H1 (cell line): ENCODE results near the gene NLRP6. TPM values are rescaled to one million over a fixed set of nuclear protein-coding genes. Genes with fewer than 3 reads are reported as not detected.
A peak's percentile ranks its signal among the peaks of the same experiment; 100 is the strongest.
"Not testable (repeated sequence)": the region's sequence is repeated elsewhere in the genome, so short reads cannot be mapped to it uniquely, and the experiment has no call there.

Source experiments
- CTCF ChIA-PET: fragments of 300-600 bp; sonication (Branson Sonifier 250); formaldehyde crosslinking; loops from one replicate; lab custom pipeline; 2021; ENCODE audit not compliant: partially characterized antibody; lab: Charles Lee
- POLR2A ChIA-PET: fragments of 300-600 bp; sonication (Branson Sonifier 250); formaldehyde crosslinking; loops from one replicate; lab custom pipeline; 2021; ENCODE audit warnings: inconsistent platforms; ENCODE audit not compliant: partially characterized antibody; lab: Charles Lee
- DNase-seq, 2 experiments: peaks; one replicate each; pipeline versions ENCODE4 v3.0.0 to v3.0.0-alpha.2; 2010 to 2022; ENCODE audit warnings: low spot score in 2 of 2, low read depth in 1 of 2, mixed read lengths in 1 of 2
- FAIRE-seq: peaks from 2 replicates; lab custom pipeline; 2011; peaks lifted over from hg19 to GRCh38; lab: Jason Lieb, UNC
- H2AFZ ChIP-seq: 2 replicates; pipeline ENCODE4 v1.8.1; 2012; ENCODE audit warnings: low read length, inconsistent platforms
- H2AK5ac ChIP-seq: 2 replicates; pipeline ENCODE4 v1.6.1; 2013; ENCODE audit warnings: low read depth, low read length
- H2BK120ac ChIP-seq: replicated peaks from 2 replicates; pipeline ENCODE3; 2013; ENCODE audit warnings: low read depth, low read length, inconsistent platforms
- H2BK12ac ChIP-seq: 2 replicates; pipeline ENCODE4 v1.6.1; 2013; ENCODE audit warnings: low read depth, low read length
- H2BK15ac ChIP-seq: 2 replicates; pipeline ENCODE4 v1.6.1; 2013; ENCODE audit warnings: low read length
- H2BK20ac ChIP-seq: 2 replicates; pipeline ENCODE4 v1.6.1; 2013; ENCODE audit warnings: low read length
- H2BK5ac ChIP-seq: 2 replicates; pipeline ENCODE4 v1.6.1; 2013; ENCODE audit warnings: low read depth, low read length
- H3K14ac ChIP-seq: 2 replicates; pipeline ENCODE4 v1.6.1; 2013; ENCODE audit warnings: inconsistent platforms; ENCODE audit not compliant: insufficient read length
- H3K18ac ChIP-seq: 2 replicates; pipeline ENCODE4 v1.6.1; 2013; ENCODE audit warnings: low read length; ENCODE audit errors: extremely low read depth
- H3K23ac ChIP-seq: 2 replicates; pipeline ENCODE4 v1.6.1; 2013; ENCODE audit warnings: inconsistent platforms; ENCODE audit not compliant: insufficient read length
- H3K23me2 ChIP-seq: 2 replicates; pipeline ENCODE4 v1.6.1; 2013; ENCODE audit warnings: low read depth, low read length
- H3K27ac ChIP-seq: 2 replicates; pipeline ENCODE4 v1.6.1; 2011; ENCODE audit warnings: low read depth, low read length, inconsistent platforms
- H3K27me3 ChIP-seq, 4 experiments: replicated peaks in 1 of 4; 1 replicate in 1 of 4; 2 replicates in 3 of 4; pipeline versions ENCODE4 v1.6.1 to v1.8.1; 2011 to 2013; ENCODE audit warnings: low read length in 3 of 4, mild to moderate bottlenecking in 3 of 4, inconsistent platforms in 2 of 4, mixed read lengths in 2 of 4, moderate library complexity in 1 of 4; ENCODE audit not compliant: control insufficient read depth in 3 of 4, insufficient read depth in 3 of 4; ENCODE audit errors: extremely low read depth in 1 of 4
- H3K36me3 ChIP-seq, 4 experiments: 2 replicates each; pipeline versions ENCODE4 v1.6.1 to v1.8.1; 2011 to 2013; ENCODE audit warnings: mild to moderate bottlenecking in 4 of 4, low read length in 3 of 4, moderate library complexity in 2 of 4, control low read depth in 1 of 4, inconsistent platforms in 1 of 4; ENCODE audit not compliant: insufficient read depth in 4 of 4, control insufficient read depth in 2 of 4
- H3K4ac ChIP-seq: replicated peaks from 2 replicates; pipeline ENCODE3; 2013; ENCODE audit warnings: low read length, low read depth, mixed read lengths, inconsistent platforms; ENCODE audit not compliant: insufficient read length
- H3K4me1 ChIP-seq, 4 experiments: replicated peaks in 1 of 4; 1 replicate in 1 of 4; 2 replicates in 3 of 4; pipeline versions ENCODE4 v1.6.1 to v1.8.1; 2011 to 2013; ENCODE audit warnings: low read length in 3 of 4, inconsistent platforms in 2 of 4, mixed read lengths in 1 of 4; ENCODE audit not compliant: insufficient read depth in 4 of 4, control insufficient read depth in 3 of 4
- H3K4me2 ChIP-seq, 2 experiments: 2 replicates each; pipeline versions ENCODE4 v1.6.1 to v1.8.1; 2011 to 2013; ENCODE audit warnings: low read depth in 2 of 2, low read length in 2 of 2, control low read depth in 1 of 2, inconsistent platforms in 1 of 2, mild to moderate bottlenecking in 1 of 2; ENCODE audit not compliant: insufficient read depth in 1 of 2
- H3K4me3 ChIP-seq, 4 experiments: fragments of 200-600, 300-600 bp in 1 of 4; sonication (generic), shearing (Covaris generic), sonication (Bioruptor Twin) in 1 of 4; 2 replicates each; pipeline versions ENCODE4 v1.5.1 to v1.8.1; 2011 to 2016; ENCODE audit warnings: low read length in 4 of 4, low read depth in 3 of 4, control low read depth in 2 of 4, inconsistent platforms in 2 of 4, mild to moderate bottlenecking in 2 of 4, mixed read lengths in 1 of 4, moderate library complexity in 1 of 4; ENCODE audit not compliant: insufficient read depth in 2 of 4; ENCODE audit errors: extremely low read depth in 1 of 4
- H3K56ac ChIP-seq: replicated peaks from 2 replicates; pipeline ENCODE3; 2013; ENCODE audit warnings: low read depth, mild to moderate bottlenecking, mixed read lengths, low read length, inconsistent platforms; ENCODE audit not compliant: insufficient read length
- H3K79me1 ChIP-seq: 2 replicates; pipeline ENCODE4 v1.6.1; 2013; ENCODE audit warnings: low read depth, low read length, control low read depth
- H3K79me2 ChIP-seq, 2 experiments: 2 replicates each; pipeline versions ENCODE4 v1.6.1 to v1.8.1; 2012 to 2013; ENCODE audit warnings: low read length in 2 of 2, mild to moderate bottlenecking in 2 of 2, inconsistent platforms in 1 of 2; ENCODE audit not compliant: insufficient read depth in 2 of 2, control insufficient read depth in 1 of 2
- H3K9ac ChIP-seq, 4 experiments: replicated peaks in 1 of 4; 1 replicate in 1 of 4; 2 replicates in 3 of 4; pipeline versions ENCODE4 v1.6.1 to v1.8.1; 2011 to 2013; ENCODE audit warnings: low read depth in 3 of 4, low read length in 3 of 4, control low read depth in 2 of 4, mild to moderate bottlenecking in 2 of 4, moderate library complexity in 2 of 4, inconsistent platforms in 1 of 4; ENCODE audit errors: extremely low read depth in 1 of 4
- H3K9me3 ChIP-seq, 2 experiments: 2 replicates each; pipeline versions ENCODE4 v1.6.1 to v1.8.1; 2012 to 2013; ENCODE audit warnings: mild to moderate bottlenecking in 2 of 2, moderate library complexity in 2 of 2, control low read depth in 1 of 2, inconsistent platforms in 1 of 2, low read depth in 1 of 2, low read length in 1 of 2, mixed read lengths in 1 of 2; ENCODE audit not compliant: insufficient read depth in 2 of 2
- H4K20me1 ChIP-seq, 2 experiments: replicated peaks in 1 of 2; 2 replicates each; pipeline versions ENCODE3 to v1.8.1; 2011 to 2013; ENCODE audit warnings: inconsistent platforms in 2 of 2, low read length in 2 of 2, mild to moderate bottlenecking in 1 of 2; ENCODE audit not compliant: insufficient read depth in 2 of 2, control insufficient read depth in 1 of 2
- H4K5ac ChIP-seq: 2 replicates; pipeline ENCODE4 v1.6.1; 2013; ENCODE audit warnings: low read length, low read depth, mixed read lengths, inconsistent platforms; ENCODE audit not compliant: insufficient read length
- H4K8ac ChIP-seq: 2 replicates; pipeline ENCODE4 v1.8.0; 2013; ENCODE audit warnings: mild to moderate bottlenecking, moderate library complexity, low read length, inconsistent platforms; ENCODE audit not compliant: insufficient read depth; ENCODE audit errors: extremely low read depth
- H4K91ac ChIP-seq: replicated peaks from 2 replicates; pipeline ENCODE3; 2013; ENCODE audit warnings: low read length, mixed read lengths, inconsistent platforms; ENCODE audit not compliant: insufficient read length
- WGBS, 2 experiments: shearing (Covaris generic) in 1 of 2; methylation state at CpG; one replicate each; pipeline versions ENCODE4 v1.1.6 to v1.1.7; 2013 to 2015; ENCODE audit warnings: low lambda C conversion rate in 2 of 2, mixed read lengths in 2 of 2, inconsistent platforms in 1 of 2, low coverage in 1 of 2, missing lambda C conversion rate in 1 of 2; ENCODE audit not compliant: insufficient replicate concordance in 2 of 2, insufficient coverage in 1 of 2, insufficient read length in 1 of 2; ENCODE audit errors: extremely low coverage in 1 of 2, missing lambda C conversion rate in 1 of 2; 5-methylcytosine and 5-hydroxymethylcytosine counted together
- polyA plus RNA-seq, 7 experiments: library from polyadenylated mRNA; depleted of rRNA in 3 of 7; stranded (reverse) in 5 of 7; unstranded in 2 of 7; fragments of >200 nt in 5 of 7; fragments of 200-250 nt in 2 of 7; gene quantifications; 1 replicate in 5 of 7; 2 replicates in 1 of 7; 4 replicates in 1 of 7; pipeline versions ENCODE4 v1.2.1 to v1.2.3, GENCODE V29; 2011 to 2013; ENCODE audit warnings: missing spikeins in 2 of 7, mixed read lengths in 2 of 7
- total RNA-seq: library from RNA; stranded (reverse); fragmentation: NEBNext Ultra II Directional; extraction: Animal tissue kit (Norgen Biotek cat#: 25700); gene quantifications from 2 replicates; pipeline ENCODE4 v1.2.1, GENCODE V29; 2021

The NLRP6 gene
- total and polyA plus RNA-seq, 2 of the 8 experiments (the other 6 are each of a cell fraction or from before 2014, with no cell fraction given), result not detected

DNA sequence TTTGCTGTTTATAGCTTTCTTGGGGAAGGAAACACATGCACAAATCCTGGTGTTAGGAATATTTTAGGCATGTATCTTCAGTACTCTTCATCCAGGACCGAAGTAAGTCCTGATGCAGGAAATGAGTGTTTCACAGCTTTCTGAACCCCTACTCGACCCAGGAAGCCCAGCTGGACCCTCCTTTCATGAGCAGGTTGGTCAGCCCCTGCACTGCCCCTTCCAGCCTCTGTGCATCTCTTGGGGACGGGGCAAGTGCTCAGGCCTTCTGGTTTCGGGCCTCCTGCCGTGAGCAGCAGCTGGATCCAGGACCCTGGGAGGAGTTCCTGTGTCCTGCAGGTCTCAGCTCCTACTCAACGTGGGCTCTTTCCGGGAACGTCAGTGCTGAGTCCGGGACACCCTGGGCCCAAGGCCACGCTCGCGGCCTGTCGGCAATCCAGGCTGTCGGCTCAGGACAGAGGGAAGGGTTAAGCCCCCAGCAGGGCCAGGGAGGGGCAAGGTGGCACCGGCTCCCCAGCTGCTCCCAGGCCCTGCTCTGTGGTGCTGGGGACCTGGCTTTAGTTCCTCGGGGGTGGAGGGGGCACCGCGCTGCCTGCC is 31.9 kb downstream of the NLRP6 start:
- not testable (repeated sequence) for H2BK15ac ChIP-seq, H3K9me3 ChIP-seq, H3K27ac ChIP-seq, H3K4ac ChIP-seq, H3K36me3 ChIP-seq, H3K27me3 ChIP-seq, H3K56ac ChIP-seq, FAIRE-seq, H2AFZ ChIP-seq, H3K79me1 ChIP-seq, H4K20me1 ChIP-seq, H3K14ac ChIP-seq, H3K18ac ChIP-seq, H4K5ac ChIP-seq, H4K91ac ChIP-seq, H2BK5ac ChIP-seq, H2BK120ac ChIP-seq, H3K23ac ChIP-seq, H2BK20ac ChIP-seq, H2AK5ac ChIP-seq, DNase-seq, H4K8ac ChIP-seq, H3K9ac ChIP-seq
- Histone ChIP-seq H2BK12ac (peak overlapping the region; percentile 68; the same call in 1 of the 2 replicates), H3K4me1 (peaks cover 18 to 47% (median 39%) of the 10 kb centered on the region in 4 experiments), H3K4me3 (peak overlapping the region in 1 of 4 experiments; percentile 39; a peak in 1 of 8 replicates), H3K79me2 (peaks cover 0 to 15% of the 10 kb centered on the region in 2 experiments; a peak in 2 of 4 replicates), H3K4me2 (peak overlapping the region; percentile 49 to 56), H3K23me2 (peaks cover 12% of the 10 kb centered on the region; the same call in 1 of the 2 replicates)
- ChIA-PET POLR2A (interaction anchor here (0.7 to 1.7 kb wide), 7 partner anchors 9 to 59 kb away, joined by 3 to 6 read pairs (median 4); no protein-coding TSS in a partner anchor), CTCF (interaction anchor here (0.9 to 2.2 kb wide), 4 partner anchors 35 to 73 kb away, joined by 3 to 7 read pairs (median 6); partner anchors contain the start of gene PSMD13)
- 63% methylated on average over 5 of the region's 18 CpGs; no CpG with 5 or more reads in 1 of the 2 experiments for WGBS, 2 experiments
